GM18868 (cell line): Measurements from ENCODE around the gene EHHADH.

Experiments
- ATAC-seq: cut with Tn5 transposase; IDR thresholded peaks from one replicate; pipeline ENCODE4 v1.9.1; 2021; ENCODE audit warnings: mild to moderate bottlenecking, moderate library complexity; ENCODE audit not compliant: unreplicated experiment

EHHADH gene

DNA sequence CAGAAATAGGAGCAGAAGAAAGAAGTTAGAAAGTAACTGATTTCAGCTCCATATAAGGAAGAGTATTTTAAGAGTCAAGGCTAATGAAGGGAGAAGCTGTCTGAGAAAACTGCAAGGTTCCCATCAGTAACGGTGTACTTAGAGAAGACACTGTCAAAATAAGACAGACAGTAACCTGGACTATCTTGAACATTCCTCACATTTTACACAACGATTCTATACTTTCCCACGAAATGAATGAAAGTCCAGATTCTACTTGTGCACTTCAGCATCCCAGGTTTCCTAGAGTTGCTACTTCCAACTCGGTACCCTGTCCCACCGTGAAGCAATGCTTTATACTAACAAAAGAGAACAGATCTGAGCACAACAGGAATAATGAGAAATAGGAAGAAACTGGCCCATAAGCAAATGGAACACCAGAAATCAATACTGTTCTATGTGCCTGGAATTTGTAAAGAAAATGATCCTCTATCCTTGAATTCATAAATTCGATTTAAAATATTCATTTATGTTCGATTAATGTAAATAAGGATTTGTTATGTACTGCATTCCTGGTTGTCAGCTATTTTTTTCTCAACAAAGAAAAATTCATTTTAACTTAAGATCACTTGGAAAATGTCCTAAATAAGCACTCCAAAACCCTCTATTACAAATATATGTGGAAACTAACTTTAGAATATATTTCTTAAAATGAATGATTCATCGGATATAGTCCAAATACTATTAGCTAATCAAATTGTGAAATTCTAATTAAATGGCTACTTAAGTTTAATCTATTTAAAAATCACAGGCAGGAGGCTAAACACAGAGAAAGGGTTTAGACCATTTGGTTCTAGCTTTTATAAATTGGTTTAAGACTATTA lies 102.5 kb downstream of the EHHADH start:
- no peak for ATAC-seq

DNA sequence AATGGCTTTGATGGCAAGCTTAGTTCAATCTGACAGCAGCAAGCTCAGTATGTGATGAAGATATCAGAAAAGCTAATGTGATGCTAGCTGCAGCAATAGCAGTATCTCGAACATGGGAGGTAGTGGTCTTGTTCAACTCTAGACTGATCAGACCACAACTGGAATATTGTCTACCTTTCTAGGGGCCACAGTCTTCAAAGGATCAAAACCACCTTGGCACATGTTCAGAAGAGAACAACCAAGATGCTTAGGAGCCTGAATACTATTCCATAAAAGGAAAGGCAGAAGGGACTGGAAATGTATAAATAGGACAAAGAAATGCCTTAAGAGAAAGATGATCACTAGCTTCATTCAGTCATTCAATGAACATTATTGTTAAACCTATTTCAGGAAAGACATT lies 103.3 kb downstream of the EHHADH start:
- no peak for ATAC-seq

DNA sequence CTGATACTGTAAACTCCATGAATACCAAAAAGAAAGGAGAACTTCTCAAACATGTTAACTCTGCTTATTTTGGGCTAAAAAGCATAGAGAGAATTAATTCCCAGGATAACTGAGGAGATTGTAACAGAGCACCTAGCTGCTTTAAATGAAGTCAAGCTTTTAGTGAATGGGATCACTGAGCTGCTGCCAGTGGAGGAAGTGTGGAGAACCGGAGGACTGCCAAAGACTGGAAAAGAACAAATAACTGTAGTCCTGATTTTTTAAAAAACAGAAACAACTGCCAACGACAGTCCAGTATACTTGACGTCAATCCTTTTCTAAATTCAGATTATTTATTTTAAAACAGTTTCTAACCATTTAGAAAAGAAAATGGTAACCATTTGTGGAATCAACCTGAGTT lies 104.3 kb downstream of the EHHADH start:
- no peak for ATAC-seq

DNA sequence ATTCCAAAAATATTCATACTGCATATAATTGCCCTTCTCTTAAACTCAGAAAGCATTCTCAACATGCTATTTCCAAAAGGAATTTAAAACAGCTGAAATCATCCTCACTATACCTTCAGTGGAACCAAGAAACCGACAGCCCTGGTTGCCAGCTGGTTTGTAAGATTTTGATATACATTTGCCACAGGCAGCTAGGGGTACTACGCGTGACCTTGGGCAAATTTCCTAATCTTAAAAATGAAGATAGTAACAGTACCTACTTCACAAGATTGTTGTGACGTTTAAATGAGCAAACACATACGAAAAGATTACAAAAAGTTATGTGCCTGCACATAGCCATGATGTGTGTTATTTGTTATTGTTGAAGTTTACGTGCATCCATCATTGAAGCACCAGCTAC lies 108.3 kb downstream of the EHHADH start:
- no peak for ATAC-seq

DNA sequence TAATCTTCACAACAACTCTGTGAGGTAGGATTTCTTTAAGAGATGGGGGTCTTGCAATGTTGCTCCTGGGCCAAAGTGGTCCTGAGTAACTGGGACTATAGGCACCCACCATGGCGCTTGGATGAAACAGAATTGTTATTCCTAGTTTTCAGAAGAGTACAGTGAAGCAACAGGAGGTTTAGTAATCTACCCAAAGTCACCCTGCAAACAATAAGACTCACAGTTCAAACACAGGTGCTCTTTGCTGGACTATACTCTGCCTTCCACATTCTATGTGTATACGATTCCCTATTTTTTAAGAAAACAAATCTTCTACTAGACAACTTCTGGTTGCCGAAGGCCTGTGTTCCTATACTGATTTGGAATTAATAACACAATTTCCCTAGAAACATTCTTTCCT lies 109.1 kb downstream of the EHHADH start:
- ATAC-seq: no peak
